GM23338 (cell line): Measurements from ENCODE around the gene KLK6. TPM values are rescaled to one million over a fixed set of nuclear protein-coding genes. Genes with fewer than 3 reads are reported as not detected.

Experiments
- ATAC-seq: fragments of 200-7000 bp; cut with Tn5 transposase; 3 replicates; pipeline ENCODE4 v1.9.1; 2020
- DNase-seq: peaks from one replicate; pipeline ENCODE4 v3.0.0-alpha.2; 2015; ENCODE audit warnings: low spot score
- H2AFZ ChIP-seq: fragments of 200-600 bp; sonication (generic); 2 replicates; pipeline ENCODE4 v1.8.0; 2016; ENCODE audit warnings: antibody characterized with exemption, mild to moderate bottlenecking, moderate library complexity
- H3F3A ChIP-seq: fragments of 200-600 bp; sonication (generic); replicated peaks from 2 replicates; pipeline ENCODE4 v1.8.0; 2017; ENCODE audit warnings: antibody characterized with exemption, mixed run types, low read depth
- H3K27ac ChIP-seq: fragments of 200-600 bp; sonication (generic); 2 replicates; pipeline ENCODE4 v1.6.1; 2016; ENCODE audit warnings: low read depth
- H3K27me3 ChIP-seq: fragments of 200-600 bp; sonication (generic); 2 replicates; pipeline ENCODE4 v1.8.0; 2016; ENCODE audit warnings: mild to moderate bottlenecking, mixed run types, moderate library complexity; ENCODE audit not compliant: insufficient read depth
- H3K36me3 ChIP-seq: fragments of 200-600 bp; sonication (generic); 2 replicates; pipeline ENCODE4 v1.8.0; 2016; ENCODE audit warnings: mild to moderate bottlenecking; ENCODE audit not compliant: insufficient read depth
- H3K4me1 ChIP-seq: fragments of 200-600 bp; sonication (generic); 2 replicates; pipeline ENCODE4 v1.8.0; 2016; ENCODE audit warnings: mild to moderate bottlenecking, moderate library complexity; ENCODE audit not compliant: insufficient read depth
- H3K4me2 ChIP-seq: fragments of 200-600 bp; sonication (generic); 2 replicates; pipeline ENCODE4 v1.7.1; 2017; ENCODE audit warnings: mixed run types
- H3K4me3 ChIP-seq: fragments of 200-600 bp; sonication (generic); 2 replicates; pipeline ENCODE4 v1.6.1; 2016; ENCODE audit warnings: mixed run types
- H3K79me2 ChIP-seq: fragments of 200-600 bp; sonication (generic); replicated peaks from 2 replicates; pipeline ENCODE4 v1.8.0; 2017; ENCODE audit warnings: mild to moderate bottlenecking; ENCODE audit not compliant: insufficient read depth
- H3K9me2 ChIP-seq: fragments of 200-600 bp; sonication (generic); 2 replicates; pipeline ENCODE4 v1.8.0; 2017; ENCODE audit not compliant: insufficient read depth
- H4K20me1 ChIP-seq: fragments of 200-600 bp; sonication (generic); replicated peaks from 2 replicates; pipeline ENCODE4 v1.8.0; 2017; ENCODE audit warnings: mild to moderate bottlenecking; ENCODE audit not compliant: insufficient read depth
- H3K27ac Mint-ChIP-seq: 2 replicates; pipeline ENCODE4 v1.8.0; 2020; ENCODE audit warnings: inconsistent platforms, mild to moderate bottlenecking, moderate library complexity, mixed read lengths
- H3K27me3 Mint-ChIP-seq: 3 replicates; pipeline ENCODE4 v1.8.0; 2022; ENCODE audit warnings: low read depth, mild to moderate bottlenecking, moderate library complexity, mixed read lengths, inconsistent platforms; ENCODE audit not compliant: insufficient read depth, poor library complexity
- H3K36me3 Mint-ChIP-seq: 3 replicates; pipeline ENCODE4 v1.8.0; 2021; ENCODE audit warnings: low read depth, mild to moderate bottlenecking, inconsistent platforms, moderate library complexity, mixed read lengths
- H3K4me1 Mint-ChIP-seq: 3 replicates; pipeline ENCODE4 v1.8.0; 2020; ENCODE audit warnings: mild to moderate bottlenecking, inconsistent platforms, mixed read lengths
- H3K4me3 Mint-ChIP-seq: 3 replicates; pipeline ENCODE4 v1.8.0; 2021; ENCODE audit warnings: moderate library complexity, mild to moderate bottlenecking, inconsistent platforms, mixed read lengths
- H3K9me3 Mint-ChIP-seq: 3 replicates; pipeline ENCODE4 v1.8.0; 2020; ENCODE audit warnings: moderate library complexity, mild to moderate bottlenecking, inconsistent platforms, mixed read lengths
- EZH2 ChIP-seq: fragments of 200-600 bp; sonication (generic); IDR thresholded peaks from one replicate; pipeline ENCODE4 v1.8.0; 2017; ENCODE audit warnings: antibody characterized with exemption, mild to moderate bottlenecking, low read depth; ENCODE audit not compliant: unreplicated experiment
- JUNB ChIP-seq: IDR thresholded peaks from one replicate; pipeline ENCODE4 v1.6.1; 2016; ENCODE audit warnings: antibody characterized with exemption; ENCODE audit not compliant: unreplicated experiment
- POLR2AphosphoS5 ChIP-seq: IDR thresholded peaks from 2 replicates; pipeline ENCODE4 v1.6.1; 2016; ENCODE audit warnings: antibody characterized with exemption, low read depth
- STAT1 ChIP-seq: IDR thresholded peaks from one replicate; pipeline ENCODE4 v1.6.1; 2016; ENCODE audit warnings: antibody characterized with exemption; ENCODE audit not compliant: unreplicated experiment
- ZNF331 ChIP-seq: fragments of 250-450 bp; sonication (Bioruptor Pico); IDR thresholded peaks from 2 replicates; pipeline ENCODE4 v1.5.0; 2020; ENCODE audit warnings: low read depth, mild to moderate bottlenecking, moderate library complexity
- ZNF462 ChIP-seq: fragments of 250-450 bp; sonication (Bioruptor Pico); IDR thresholded peaks from 2 replicates; pipeline ENCODE4 v1.5.0; 2020; ENCODE audit warnings: mild to moderate bottlenecking, moderate library complexity
- polyA plus RNA-seq: library from polyadenylated mRNA; unstranded; fragments of >200 nt; fragmentation: Nextera tagmentation; extraction: Ambion mirVana; gene quantifications from 2 replicates; pipeline ENCODE4 v1.2.1, GENCODE V29; 2016
- total RNA-seq: library from RNA; depleted of rRNA; stranded (reverse); fragments of >200 nt; shearing (Covaris generic); gene quantifications from 2 replicates; pipeline ENCODE4 v1.2.3, GENCODE V29; 2014

The KLK6 gene
- total and polyA plus RNA-seq, 2 experiments from 2014 or later = 0.47 to 0.56 TPM

- Histone ChIP-seq H3K36me3 (no peaks in the 10 kb centered on the region), H3K9me2 (no peaks in the 10 kb centered on the region), H3F3A (no peaks in the 10 kb centered on the region), H2AFZ (no peak overlapping the region), H3K4me1 (peaks cover 17% of the 10 kb centered on the region), H3K27ac (no peak overlapping the region), H4K20me1 (no peaks in the 10 kb centered on the region), H3K27me3 (no peaks in the 10 kb centered on the region), H3K4me3 (peak overlapping the region; percentile 41), H3K4me2 (peak overlapping the region; percentile 72), H3K79me2 (no peaks in the 10 kb centered on the region)
- Mint-ChIP-seq H3K27ac (no peak overlapping the region), H3K4me1 (peaks cover 19% of the 10 kb centered on the region), H3K9me3 (no peaks in the 10 kb centered on the region; the same call in 2 of the 3 replicates), H3K36me3 (no peaks in the 10 kb centered on the region), H3K4me3 (no peak overlapping the region), H3K27me3 (peaks cover 28% of the 10 kb centered on the region)
- peak; percentile 74 for ATAC-seq
- peak; percentile 99 for DNase-seq
- peak; percentile 45; the same call in 1 of the 2 replicates for TF ChIP-seq POLR2AphosphoS5
- TF ChIP-seq STAT1 = no peak
- TF ChIP-seq ZNF462 (CRISPR knock-in tag) = no peak
- TF ChIP-seq EZH2 = no peak
Measured at GRCh38 chr19:51002542-51003311, 33.3 kb upstream of the KLK6 start.

- peak; percentile 42 for ATAC-seq
- Histone ChIP-seq H4K20me1 (no peaks in the 10 kb centered on the region), H3K27me3 (no peaks in the 10 kb centered on the region), H3F3A (no peaks in the 10 kb centered on the region), H3K4me3 (peak overlapping the region; percentile 41), H3K27ac (no peak overlapping the region; the same call in 1 of the 2 replicates), H3K4me2 (peak overlapping the region; percentile 72), H3K9me2 (no peaks in the 10 kb centered on the region), H3K4me1 (peaks cover 17% of the 10 kb centered on the region), H2AFZ (no peak overlapping the region), H3K36me3 (no peaks in the 10 kb centered on the region), H3K79me2 (no peaks in the 10 kb centered on the region)
- no peaks in the 10 kb centered on the region for H3K36me3 Mint-ChIP-seq
- H3K27me3 Mint-ChIP-seq = peaks cover 29% of the 10 kb centered on the region
- no peaks in the 10 kb centered on the region; the same call in 2 of the 3 replicates for H3K9me3 Mint-ChIP-seq
- peaks cover 19% of the 10 kb centered on the region for H3K4me1 Mint-ChIP-seq
- peak; percentile 52 for DNase-seq
- H3K4me3 Mint-ChIP-seq = no peak overlapping the region
- no peak overlapping the region for H3K27ac Mint-ChIP-seq
- TF ChIP-seq STAT1 (no peak), ZNF331 (CRISPR knock-in tag) (no peak), JUNB (no peak)
Measured at GRCh38 chr19:51002089-51002532, 32.7 kb upstream of the KLK6 start.
